GM12873 (cell line): ENCODE data around the gene SIRT5.

Experiments used
- TF ChIP-seq, protein P1 (sequence below): IDR thresholded peaks from 2 replicates; pipeline ENCODE4 v1.5.1; 2012; ENCODE audit warnings: low read depth, mild to moderate bottlenecking, moderate library complexity, low read length, control low read depth; ENCODE audit not compliant: insufficient read depth; ENCODE audit errors: missing control alignments

SIRT5 gene

DNA sequence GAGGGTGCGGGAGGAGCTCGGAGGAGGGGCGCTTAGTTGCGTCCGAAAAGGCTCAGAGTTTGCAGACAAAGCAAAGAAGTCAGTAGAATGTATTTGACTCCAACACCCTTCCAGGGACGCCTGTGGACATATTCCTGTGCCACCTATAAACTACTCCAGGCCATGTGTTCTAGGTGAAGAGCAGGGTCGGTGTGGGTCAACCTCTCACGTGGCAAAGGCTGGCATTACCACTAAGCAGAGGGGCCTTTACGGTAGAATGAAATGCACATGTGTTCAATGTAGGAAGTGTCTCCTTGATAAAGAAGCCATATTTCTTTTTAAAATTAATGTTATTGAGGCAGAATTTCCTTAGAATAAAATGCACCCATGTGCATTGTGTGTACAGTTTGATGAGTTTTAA lies 15.4 kb downstream of the SIRT5 start:
- TF ChIP-seq, protein P1, sequence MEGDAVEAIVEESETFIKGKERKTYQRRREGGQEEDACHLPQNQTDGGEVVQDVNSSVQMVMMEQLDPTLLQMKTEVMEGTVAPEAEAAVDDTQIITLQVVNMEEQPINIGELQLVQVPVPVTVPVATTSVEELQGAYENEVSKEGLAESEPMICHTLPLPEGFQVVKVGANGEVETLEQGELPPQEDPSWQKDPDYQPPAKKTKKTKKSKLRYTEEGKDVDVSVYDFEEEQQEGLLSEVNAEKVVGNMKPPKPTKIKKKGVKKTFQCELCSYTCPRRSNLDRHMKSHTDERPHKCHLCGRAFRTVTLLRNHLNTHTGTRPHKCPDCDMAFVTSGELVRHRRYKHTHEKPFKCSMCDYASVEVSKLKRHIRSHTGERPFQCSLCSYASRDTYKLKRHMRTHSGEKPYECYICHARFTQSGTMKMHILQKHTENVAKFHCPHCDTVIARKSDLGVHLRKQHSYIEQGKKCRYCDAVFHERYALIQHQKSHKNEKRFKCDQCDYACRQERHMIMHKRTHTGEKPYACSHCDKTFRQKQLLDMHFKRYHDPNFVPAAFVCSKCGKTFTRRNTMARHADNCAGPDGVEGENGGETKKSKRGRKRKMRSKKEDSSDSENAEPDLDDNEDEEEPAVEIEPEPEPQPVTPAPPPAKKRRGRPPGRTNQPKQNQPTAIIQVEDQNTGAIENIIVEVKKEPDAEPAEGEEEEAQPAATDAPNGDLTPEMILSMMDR, result no peak

DNA sequence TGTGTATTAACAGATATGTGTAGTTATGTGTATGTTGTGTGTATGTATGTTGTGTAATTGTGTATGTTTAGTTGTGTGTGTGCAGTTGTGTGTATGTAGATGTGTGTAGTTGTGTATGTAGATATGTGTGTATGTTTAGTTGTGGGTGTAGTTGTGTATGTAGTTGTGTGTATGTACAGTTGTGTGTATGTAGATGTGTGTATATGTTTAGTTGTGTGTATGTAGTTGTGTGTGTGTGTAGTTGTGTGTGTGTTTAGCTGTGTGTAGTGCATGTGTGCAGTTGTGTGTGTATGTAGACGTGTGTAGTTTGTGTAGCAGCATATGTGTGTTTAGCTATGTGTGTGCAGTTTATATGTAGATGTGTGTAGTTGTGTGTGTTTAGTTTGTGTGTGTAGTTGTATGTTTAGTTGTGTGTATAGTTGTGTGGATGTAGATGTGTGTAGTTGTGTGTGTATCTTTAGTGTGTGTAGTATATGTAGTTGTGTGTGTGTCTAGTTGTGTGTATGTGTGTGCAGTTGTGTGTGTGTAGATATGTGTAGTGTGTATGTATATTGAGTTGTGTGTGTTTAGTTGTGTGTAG lies 16.3 kb downstream of the SIRT5 start:
- TF ChIP-seq, protein P1, result no peak

DNA sequence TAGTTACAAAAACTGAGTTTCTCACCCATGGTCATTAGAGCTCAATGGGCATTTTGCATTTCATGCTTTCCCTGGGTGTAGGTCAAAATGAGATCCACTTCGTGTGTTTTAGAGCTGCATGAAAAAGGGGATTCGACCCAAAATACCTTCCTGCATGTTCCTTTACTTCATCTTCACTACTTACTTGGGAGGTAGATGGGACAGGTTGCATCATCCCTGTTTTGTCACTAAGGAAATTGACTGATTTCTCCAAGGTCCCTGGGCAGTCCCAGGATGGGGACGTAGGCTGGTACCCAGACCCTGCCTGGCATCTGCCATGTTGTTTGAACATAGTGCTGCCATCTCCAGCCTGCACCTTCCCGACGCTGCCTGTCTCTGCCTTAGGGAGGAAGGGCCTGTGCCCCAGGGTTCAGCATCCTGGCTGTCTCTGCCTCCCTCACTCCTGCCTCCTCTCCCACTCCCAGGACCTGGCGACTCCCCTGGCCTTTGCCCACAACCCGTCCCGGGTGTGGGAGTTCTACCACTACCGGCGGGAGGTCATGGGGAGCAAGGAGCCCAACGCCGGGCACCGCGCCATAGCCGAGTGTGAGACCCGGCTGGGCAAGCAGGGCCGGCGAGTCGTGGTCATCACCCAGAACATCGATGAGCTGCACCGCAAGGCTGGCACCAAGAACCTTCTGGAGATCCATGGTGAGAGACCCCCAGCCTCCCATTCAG lies 17.0 kb downstream of the SIRT5 start:
- TF ChIP-seq, protein P1, result no peak

DNA sequence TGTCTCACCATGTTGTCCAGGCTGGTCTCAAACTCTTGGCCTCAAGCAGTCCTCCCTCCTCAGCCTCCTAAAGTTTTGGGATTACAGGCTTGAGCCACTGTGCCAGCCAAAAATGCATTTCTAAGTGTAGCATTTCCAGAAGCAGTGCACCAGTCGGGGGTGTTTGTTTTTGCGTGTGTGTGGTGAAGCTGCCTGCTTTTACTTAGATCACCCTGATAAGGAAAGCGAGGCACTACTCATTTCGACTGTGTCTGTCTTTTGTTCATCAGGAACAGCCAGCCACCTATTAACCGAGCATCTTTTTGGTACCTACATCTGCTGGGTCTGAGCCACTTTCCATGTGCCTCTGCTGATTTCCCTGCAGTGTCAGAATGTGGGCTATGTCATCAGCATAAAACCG lies 18.7 kb downstream of the SIRT5 start:
- TF ChIP-seq, protein P1, result no peak

DNA sequence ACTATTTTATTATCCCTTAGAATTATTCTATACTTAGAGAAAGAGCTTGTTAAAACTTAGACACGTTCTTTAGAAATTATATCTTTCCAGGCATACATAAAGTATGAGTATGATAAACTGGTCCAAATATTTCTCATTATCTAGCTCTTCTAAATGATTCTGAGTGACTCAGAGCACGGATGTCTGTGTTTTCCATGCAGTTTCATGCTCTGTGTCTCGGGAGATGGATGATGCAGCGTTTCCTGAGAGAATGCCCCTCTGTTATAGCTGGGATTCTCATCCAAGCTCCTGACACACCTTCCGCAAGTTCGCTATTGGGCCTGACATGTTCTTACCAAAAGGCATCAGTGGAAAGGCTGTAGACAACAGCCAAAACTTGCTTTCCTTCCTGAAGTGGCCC lies 19.3 kb downstream of the SIRT5 start:
- TF ChIP-seq, protein P1, result no peak

DNA sequence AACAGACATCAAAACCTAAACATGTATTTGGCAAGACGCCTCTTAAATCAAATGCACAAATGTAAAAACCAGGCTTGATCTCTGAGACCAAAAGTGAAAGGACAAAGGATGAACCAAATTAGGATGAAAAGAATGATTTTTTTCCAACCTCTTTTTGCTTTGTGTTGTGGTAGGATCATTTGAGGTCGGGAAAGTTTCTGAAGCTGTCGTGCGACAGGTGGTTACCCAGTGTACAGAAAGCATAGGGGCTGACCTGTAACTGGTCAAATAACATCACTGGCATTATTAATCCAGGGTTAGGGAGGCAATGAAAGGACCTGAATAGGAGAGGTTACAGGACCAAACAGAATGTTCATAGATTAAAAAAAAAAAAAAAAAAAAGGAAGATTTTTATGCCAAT lies 22.7 kb downstream of the SIRT5 start:
- TF ChIP-seq, protein P1, result no peak

DNA sequence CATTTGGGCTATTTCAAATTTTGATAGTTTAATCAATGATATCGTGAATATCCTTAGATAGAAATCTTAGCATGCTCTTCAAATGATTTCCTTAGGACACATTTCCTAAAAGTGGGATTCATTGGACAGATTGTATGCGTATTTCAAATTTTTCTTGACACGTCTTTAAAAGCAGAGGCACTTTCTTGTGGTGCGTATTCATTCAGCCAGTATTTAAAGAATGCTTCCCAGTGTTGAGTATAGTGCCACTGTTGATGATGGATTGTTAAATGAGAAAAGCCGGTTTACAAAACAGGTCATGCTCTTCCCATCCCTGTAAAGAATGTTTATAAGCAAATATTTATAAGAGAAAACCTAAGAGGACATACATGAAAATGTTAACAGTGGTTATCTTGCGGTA lies 25.6 kb downstream of the SIRT5 start:
- TF ChIP-seq, protein P1, result no peak
